OCI-LY1 (cell line): ENCODE results near the gene RABGAP1L.

ENCODE experiments used
- EZH2 ChIP-seq: fragments of 200-600 bp; sonication (generic), shearing (Covaris generic); IDR thresholded peaks from 2 replicates; pipeline ENCODE4 v1.8.0; 2017; ENCODE audit warnings: borderline replicate concordance, mixed run types, mild to moderate bottlenecking, antibody characterized with exemption, low read length, moderate library complexity, mixed read lengths
- TF ChIP-seq, protein P1 (sequence below): fragments of 200-600 bp; sonication (generic), shearing (Covaris generic); IDR thresholded peaks from 2 replicates; pipeline ENCODE4 v1.5.1; 2017; ENCODE audit warnings: mild to moderate bottlenecking, antibody characterized with exemption, low read length, moderate library complexity, mixed read lengths

DNA sequence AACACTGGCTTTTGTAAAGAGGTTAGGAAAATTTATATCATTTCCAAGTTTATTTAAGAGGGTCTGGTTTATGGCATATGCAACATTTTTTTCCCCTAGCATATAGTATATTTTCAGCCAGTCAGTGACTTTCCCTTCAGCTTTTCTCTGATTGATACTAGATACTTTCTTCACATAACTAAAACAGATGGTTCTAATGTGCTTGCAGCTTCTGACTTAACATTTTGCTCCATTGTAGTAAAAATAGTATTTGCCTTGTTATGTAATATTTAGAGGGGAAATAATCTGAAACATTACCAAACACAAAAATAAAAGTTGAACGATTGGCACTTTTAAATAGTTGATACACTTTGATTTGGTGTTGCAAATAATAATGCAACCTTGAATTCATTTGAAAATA is 480.1 kb downstream of the RABGAP1L start:
- TF ChIP-seq, protein P1, sequence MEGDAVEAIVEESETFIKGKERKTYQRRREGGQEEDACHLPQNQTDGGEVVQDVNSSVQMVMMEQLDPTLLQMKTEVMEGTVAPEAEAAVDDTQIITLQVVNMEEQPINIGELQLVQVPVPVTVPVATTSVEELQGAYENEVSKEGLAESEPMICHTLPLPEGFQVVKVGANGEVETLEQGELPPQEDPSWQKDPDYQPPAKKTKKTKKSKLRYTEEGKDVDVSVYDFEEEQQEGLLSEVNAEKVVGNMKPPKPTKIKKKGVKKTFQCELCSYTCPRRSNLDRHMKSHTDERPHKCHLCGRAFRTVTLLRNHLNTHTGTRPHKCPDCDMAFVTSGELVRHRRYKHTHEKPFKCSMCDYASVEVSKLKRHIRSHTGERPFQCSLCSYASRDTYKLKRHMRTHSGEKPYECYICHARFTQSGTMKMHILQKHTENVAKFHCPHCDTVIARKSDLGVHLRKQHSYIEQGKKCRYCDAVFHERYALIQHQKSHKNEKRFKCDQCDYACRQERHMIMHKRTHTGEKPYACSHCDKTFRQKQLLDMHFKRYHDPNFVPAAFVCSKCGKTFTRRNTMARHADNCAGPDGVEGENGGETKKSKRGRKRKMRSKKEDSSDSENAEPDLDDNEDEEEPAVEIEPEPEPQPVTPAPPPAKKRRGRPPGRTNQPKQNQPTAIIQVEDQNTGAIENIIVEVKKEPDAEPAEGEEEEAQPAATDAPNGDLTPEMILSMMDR = no peak
- TF ChIP-seq EZH2 = no peak
